T-cell (primary cell): ENCODE results near the gene ACER1. TPM values are rescaled to one million over a fixed set of nuclear protein-coding genes. Genes with fewer than 3 reads are reported as not detected.

ENCODE experiments used
- ATAC-seq, 4 experiments: fragments of 200-7000 bp in 3 of 4; fragments of 150-1000 bp in 1 of 4; cut with Tn5 transposase; replicated peaks in 1 of 4; 1 replicate in 3 of 4; 2 replicates in 1 of 4; pipeline ENCODE4 v1.10.0; 2021; ENCODE audit warnings: moderate library complexity in 3 of 4, mild to moderate bottlenecking in 2 of 4, moderate number of reproducible peaks in 1 of 4
- CTCF ChIA-PET, 2 donors: fragments of 300-600 bp; sonication (Branson Sonifier 250); formaldehyde crosslinking; loops; one replicate each; lab custom pipeline; 2022; ENCODE audit warnings: antibody characterized with exemption in 2 of 2; lab: Charles Lee
- POLR2A ChIA-PET, 2 donors: fragments of 300-600 bp; sonication (Branson Sonifier 250); formaldehyde crosslinking; loops; one replicate each; lab custom pipeline; 2022; ENCODE audit warnings: antibody characterized with exemption in 2 of 2; lab: Charles Lee
- DNase-seq, 35 experiments: peaks; one replicate each; pipeline versions ENCODE4 v3.0.0 to v3.0.0-alpha.2; 2013 to 2023
- H3K27ac ChIP-seq: one replicate; pipeline ENCODE4 v1.5.1; 2013; ENCODE audit warnings: low read length
- H3K27me3 ChIP-seq, 2 experiments: replicated peaks in 1 of 2; 1 replicate in 1 of 2; 2 replicates in 1 of 2; pipeline versions ENCODE4 v1.6.1 to v1.7.0; 2013; ENCODE audit warnings: low read length in 1 of 2, mixed read lengths in 1 of 2; ENCODE audit not compliant: control insufficient read depth in 2 of 2, insufficient read depth in 2 of 2; ENCODE audit errors: extremely low read depth in 1 of 2
- H3K36me3 ChIP-seq, 2 donors: 1 replicate in 1 of 2; 2 replicates in 1 of 2; pipeline versions ENCODE4 v1.6.1 to v1.7.0; 2013; ENCODE audit warnings: low read length in 1 of 2; ENCODE audit not compliant: control insufficient read depth in 2 of 2, insufficient read depth in 1 of 2; ENCODE audit errors: extremely low read depth in 1 of 2
- H3K4me1 ChIP-seq, 2 experiments: 1 replicate in 1 of 2; 2 replicates in 1 of 2; pipeline versions ENCODE4 v1.6.1 to v1.7.0; 2013; ENCODE audit warnings: low read length in 2 of 2, mixed read lengths in 1 of 2; ENCODE audit not compliant: insufficient read depth in 2 of 2, control insufficient read depth in 1 of 2; ENCODE audit errors: extremely low read depth in 1 of 2
- H3K4me3 ChIP-seq, 2 donors: 1 replicate in 1 of 2; 2 replicates in 1 of 2; pipeline versions ENCODE4 v1.5.1 to v1.7.0; 2013; ENCODE audit warnings: mild to moderate bottlenecking in 2 of 2, low read length in 1 of 2, moderate library complexity in 1 of 2; ENCODE audit not compliant: control insufficient read depth in 1 of 2; ENCODE audit errors: extremely low read depth in 1 of 2
- H3K9me3 ChIP-seq: 2 replicates; pipeline ENCODE4 v1.7.0; 2013
- H3K27ac Mint-ChIP-seq, 2 donors: one replicate each; pipeline ENCODE4 v1.8.0; 2020 to 2021; ENCODE audit warnings: mild to moderate bottlenecking in 2 of 2, mixed read lengths in 2 of 2
- H3K27me3 Mint-ChIP-seq, 2 donors: one replicate each; pipeline ENCODE4 v1.8.0; 2021 to 2022; ENCODE audit warnings: mixed read lengths in 2 of 2
- H3K36me3 Mint-ChIP-seq: one replicate; pipeline ENCODE4 v1.8.0; 2021; ENCODE audit warnings: mixed read lengths
- H3K4me1 Mint-ChIP-seq, 3 donors: one replicate each; pipeline ENCODE4 v1.8.0; 2020 to 2022; ENCODE audit warnings: mixed read lengths in 3 of 3, mild to moderate bottlenecking in 1 of 3
- H3K4me3 Mint-ChIP-seq, 3 donors: one replicate each; pipeline ENCODE4 v1.8.0; 2020 to 2022; ENCODE audit warnings: mild to moderate bottlenecking in 3 of 3, mixed read lengths in 3 of 3, moderate library complexity in 3 of 3
- H3K9me3 Mint-ChIP-seq, 3 donors: one replicate each; pipeline ENCODE4 v1.8.0; 2020 to 2022; ENCODE audit warnings: mixed read lengths in 3 of 3
- WGBS: methylation state at CpG from one replicate; pipeline ENCODE4 v1.1.5; 2013; ENCODE audit warnings: missing lambda C conversion rate; ENCODE audit not compliant: insufficient coverage; 5-methylcytosine and 5-hydroxymethylcytosine counted together
- total RNA-seq, 35 experiments: library from RNA in 6 of 35; stranded (reverse) in 6 of 35; fragments of 120-200 nt in 1 of 35; gene quantifications; one replicate each; pipeline versions ENCODE4 v1.2.1 to v1.2.4 and lab custom pipeline; 2013 to 2026

ACER1 gene
- total RNA-seq, 5 donors from 2014 or later (not counting 1 experiment from before 2014, with no cell fraction given) = 0.16 to 2.7 (median 0.63) TPM

- H3K4me3 ChIP-seq = peak overlapping the region; percentile 51 to 62
- Mint-ChIP-seq H3K9me3 (no peaks in the 10 kb centered on the region), H3K27ac (no peak overlapping the region), H3K4me1 (peaks cover 44 to 51% (median 46%) of the 10 kb centered on the region in 3 donors), H3K27me3 (no peaks in the 10 kb centered on the region), H3K36me3 (no peaks in the 10 kb centered on the region), H3K4me3 (peak overlapping the region; percentile 41 to 81 (median 54))
- ATAC-seq = peak; percentile 42 to 52 (median 49)
- H3K36me3 ChIP-seq = peaks cover 0 to 2% of the 10 kb centered on the region in 2 donors
- peaks cover 4 to 31% of the 10 kb centered on the region in 2 experiments for H3K4me1 ChIP-seq
- POLR2A ChIA-PET = interaction anchor here in 1 of 2 donors (0.6 kb wide), 1 partner anchor 1201 kb away, joined by 3 read pairs; no protein-coding TSS in a partner anchor
- H3K27ac ChIP-seq = peak overlapping the region; percentile 60
- DNase-seq = no peak
- H3K9me3 ChIP-seq = no peaks in the 10 kb centered on the region
- WGBS = 0% methylated on average over 50 of the region's 59 CpGs
- H3K27me3 ChIP-seq = no peaks in the 10 kb centered on the region
- CTCF ChIA-PET = interaction anchor here in 1 of 2 donors (0.6 kb wide), 1 partner anchor 18 kb away, joined by 6 read pairs; no protein-coding TSS in a partner anchor
Observed at GRCh38 chr19:6279620-6279930, 53.8 kb downstream of the ACER1 start.

DNA sequence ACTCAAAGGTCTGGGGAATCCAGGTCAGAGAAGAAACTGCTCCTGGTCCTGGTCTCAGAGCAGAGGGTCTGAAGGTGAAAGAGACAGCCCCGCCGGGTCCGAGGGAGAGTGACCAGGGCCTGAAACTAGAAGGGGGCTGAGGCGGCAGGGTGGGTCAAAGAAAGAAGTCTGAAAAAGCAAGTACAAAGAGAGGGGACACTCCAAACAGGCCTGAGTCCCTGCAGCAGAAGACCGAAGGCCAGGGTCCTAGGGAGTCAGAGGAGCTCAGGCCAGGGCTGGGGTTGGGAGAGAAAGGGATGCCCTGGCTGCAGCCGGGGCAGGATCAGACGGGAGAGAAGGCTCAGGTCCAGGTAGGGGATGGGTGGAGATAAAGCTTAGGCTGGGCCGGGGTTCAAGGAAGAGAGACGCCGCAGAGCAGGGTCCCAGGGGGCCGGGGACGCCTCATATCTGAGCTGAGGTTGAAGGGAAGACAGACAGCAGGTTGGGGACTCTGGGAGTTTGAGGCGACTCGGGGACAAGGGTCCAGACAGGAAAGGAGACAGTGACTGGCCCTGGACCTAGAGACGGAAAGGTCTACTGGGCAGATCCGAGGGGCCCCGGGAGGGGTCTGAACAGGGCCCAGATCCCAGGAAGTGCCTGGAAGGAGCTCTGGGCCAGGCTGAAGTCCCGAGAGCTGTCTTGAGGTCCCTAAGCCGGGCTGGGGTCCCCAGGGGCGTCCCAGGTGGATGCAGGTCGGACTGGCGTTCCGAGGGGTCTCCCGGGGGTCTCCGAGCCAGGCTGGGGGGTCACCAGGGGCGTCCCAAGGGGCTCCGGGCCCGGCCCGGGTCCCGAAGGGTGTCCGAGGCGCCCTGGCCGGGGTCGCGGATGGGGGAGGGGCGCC, 54.4 kb downstream of the ACER1 start:
- no peaks in the 10 kb centered on the region for H3K27me3 ChIP-seq
- DNase-seq (peak in 7 of 35 experiments; percentile 6 to 36 (median 13)), ATAC-seq (no peak)
- H3K27ac ChIP-seq = peak overlapping the region; percentile 60
- 14% methylated on average over 35 of the region's 36 CpGs for WGBS
- Mint-ChIP-seq H3K9me3 (no peaks in the 10 kb centered on the region), H3K27ac (peak overlapping the region; percentile 82 to 91), H3K36me3 (no peaks in the 10 kb centered on the region), H3K4me1 (peaks cover 50 to 57% (median 50%) of the 10 kb centered on the region in 3 donors), H3K4me3 (peak overlapping the region; percentile 81 to 88 (median 88)), H3K27me3 (no peaks in the 10 kb centered on the region)
- peaks cover 0 to 2% of the 10 kb centered on the region in 2 donors for H3K36me3 ChIP-seq
- CTCF ChIA-PET = interaction anchor here in 1 of 2 donors (0.6 to 1.0 kb wide), 2 partner anchors 18 to 217 kb away, joined by 3 to 6 read pairs; no protein-coding TSS in a partner anchor
- peak overlapping the region; percentile 51 to 62 for H3K4me3 ChIP-seq
- H3K4me1 ChIP-seq = peaks cover 4 to 36% of the 10 kb centered on the region in 2 experiments
- POLR2A ChIA-PET = interaction anchor here in 1 of 2 donors (0.6 kb wide), 1 partner anchor 1201 kb away, joined by 3 read pairs; no protein-coding TSS in a partner anchor
- no peaks in the 10 kb centered on the region for H3K9me3 ChIP-seq

GRCh38 chr19:6278051-6278450, 55.4 kb downstream of the ACER1 start:
- ChIA-PET CTCF (no interaction called here), POLR2A (no interaction called here)
- H3K9me3 Mint-ChIP-seq = no peaks in the 10 kb centered on the region
- H3K36me3 Mint-ChIP-seq = no peaks in the 10 kb centered on the region
- H3K4me3 Mint-ChIP-seq = peak overlapping the region; percentile 65 to 88 (median 81)
- no peaks in the 10 kb centered on the region for H3K27me3 ChIP-seq
- H3K27me3 Mint-ChIP-seq = no peaks in the 10 kb centered on the region
- no peak overlapping the region for H3K27ac ChIP-seq
- H3K4me1 Mint-ChIP-seq = peaks cover 57 to 66% (median 59%) of the 10 kb centered on the region in 3 donors
- H3K36me3 ChIP-seq = peaks cover 0 to 2% of the 10 kb centered on the region in 2 donors
- no peaks in the 10 kb centered on the region for H3K9me3 ChIP-seq
- peak overlapping the region; percentile 82 to 91 for H3K27ac Mint-ChIP-seq
- no peak overlapping the region for H3K4me3 ChIP-seq
- 75% methylated on average over 2 of the region's 9 CpGs for WGBS
- DNase-seq (peak in 1 of 35 experiments; percentile 25), ATAC-seq (no peak)
- peaks cover 4 to 44% of the 10 kb centered on the region in 2 experiments for H3K4me1 ChIP-seq

DNA sequence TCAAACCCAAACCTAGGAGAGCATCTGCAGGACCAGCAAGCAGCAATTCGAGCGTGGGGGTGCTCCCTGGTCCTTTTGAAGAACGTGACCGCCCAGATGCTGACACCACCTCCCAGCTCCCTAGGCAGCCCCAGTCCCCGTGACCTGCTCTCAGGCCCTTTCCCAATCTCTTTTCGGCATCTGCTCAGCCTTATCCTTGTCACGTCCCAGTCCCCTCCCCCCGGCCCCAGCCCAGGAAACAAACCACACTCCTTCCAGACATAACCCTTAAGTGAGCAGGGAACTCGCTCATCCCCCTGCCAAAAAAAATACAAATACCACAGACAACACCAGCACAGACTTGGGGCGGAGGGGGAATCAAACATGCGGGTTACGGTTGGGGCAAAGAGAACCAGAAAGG, 57.0 kb downstream of the ACER1 start:
- POLR2A ChIA-PET = interaction anchor here in 1 of 2 donors (0.6 kb wide), 1 partner anchor 111 kb away, joined by 3 read pairs; no protein-coding TSS in a partner anchor

GRCh38 chr19:6275170-6275744, 58.2 kb downstream of the ACER1 start:
- no peak overlapping the region for H3K4me3 ChIP-seq
- peaks cover 3 to 5% of the 10 kb centered on the region in 2 donors for H3K36me3 ChIP-seq
- Mint-ChIP-seq H3K4me1 (peaks cover 68 to 86% (median 78%) of the 10 kb centered on the region in 3 donors), H3K36me3 (peaks cover 10% of the 10 kb centered on the region), H3K9me3 (no peaks in the 10 kb centered on the region), H3K27ac (peak overlapping the region in 1 of 2 donors; percentile 66), H3K27me3 (no peaks in the 10 kb centered on the region), H3K4me3 (no peak overlapping the region)
- 87% methylated on average over 9 of the region's 18 CpGs for WGBS
- peaks cover 4 to 48% of the 10 kb centered on the region in 2 experiments for H3K4me1 ChIP-seq
- no peaks in the 10 kb centered on the region for H3K9me3 ChIP-seq
- DNase-seq (no peak), ATAC-seq (no peak)
- no peak overlapping the region for H3K27ac ChIP-seq
- H3K27me3 ChIP-seq = no peaks in the 10 kb centered on the region
- CTCF ChIA-PET = interaction anchor here in 1 of 2 donors (0.6 kb wide), 1 partner anchor 9 kb away, joined by 4 read pairs; no protein-coding TSS in a partner anchor
- POLR2A ChIA-PET = no interaction called here

More for the DNA sequence above, 57.0 kb downstream of the ACER1 start:
- H3K4me3 Mint-ChIP-seq = no peak overlapping the region
- H3K27ac ChIP-seq = no peak overlapping the region
- no peaks in the 10 kb centered on the region for H3K27me3 Mint-ChIP-seq
- ATAC-seq (no peak), DNase-seq (no peak)
- CTCF ChIA-PET = no interaction called here
- H3K27ac Mint-ChIP-seq = peak overlapping the region; percentile 37 to 61
- no peaks in the 10 kb centered on the region for H3K27me3 ChIP-seq
- H3K9me3 Mint-ChIP-seq = no peaks in the 10 kb centered on the region
- H3K4me1 ChIP-seq = peaks cover 4 to 51% of the 10 kb centered on the region in 2 experiments
- H3K9me3 ChIP-seq = no peaks in the 10 kb centered on the region
- peaks cover 69 to 79% (median 74%) of the 10 kb centered on the region in 3 donors for H3K4me1 Mint-ChIP-seq
- H3K4me3 ChIP-seq = no peak overlapping the region
- 95% methylated on average over 11 of the region's 12 CpGs for WGBS
- H3K36me3 Mint-ChIP-seq = no peaks in the 10 kb centered on the region
- H3K36me3 ChIP-seq = peaks cover 0 to 2% of the 10 kb centered on the region in 2 donors

- peaks cover 5 to 8% of the 10 kb centered on the region in 2 donors for H3K36me3 ChIP-seq
- H3K27me3 Mint-ChIP-seq = no peaks in the 10 kb centered on the region
- no peak overlapping the region for H3K4me3 ChIP-seq
- peaks cover 68 to 91% (median 83%) of the 10 kb centered on the region in 3 donors for H3K4me1 Mint-ChIP-seq
- H3K9me3 Mint-ChIP-seq = no peaks in the 10 kb centered on the region
- DNase-seq (no peak), ATAC-seq (no peak)
- POLR2A ChIA-PET = no interaction called here
- H3K4me1 ChIP-seq = peaks cover 4 to 46% of the 10 kb centered on the region in 2 experiments
- H3K4me3 Mint-ChIP-seq = no peak overlapping the region
- H3K9me3 ChIP-seq = no peaks in the 10 kb centered on the region
- CTCF ChIA-PET = interaction anchor here in 1 of 2 donors (0.6 kb wide), 1 partner anchor 9 kb away, joined by 4 read pairs; no protein-coding TSS in a partner anchor
- H3K36me3 Mint-ChIP-seq = peaks cover 15% of the 10 kb centered on the region
- no peak overlapping the region for H3K27ac ChIP-seq
- H3K27me3 ChIP-seq = no peaks in the 10 kb centered on the region
- peak overlapping the region; percentile 46 to 66 for H3K27ac Mint-ChIP-seq
- 96% methylated on average over 15 of the region's 15 CpGs for WGBS
Observed at GRCh38 chr19:6274756-6275155, 58.7 kb downstream of the ACER1 start.
